LNCaP clone FGC (cell line): ENCODE measurements around the gene PACC1.

ENCODE experiments used
- DNase-seq: peaks from one replicate; pipeline ENCODE4 v3.0.0-alpha.2; 2011; ENCODE audit warnings: low read depth
- H3K4me3 ChIP-seq: 2 replicates; pipeline ENCODE4 v1.5.1; 2011; ENCODE audit warnings: mild to moderate bottlenecking, low read depth, low read length, control low read depth
- TF ChIP-seq, protein P1 (sequence below): IDR thresholded peaks from 2 replicates; pipeline ENCODE4 v1.5.1; 2012; ENCODE audit warnings: mild to moderate bottlenecking; ENCODE audit not compliant: control insufficient read depth, insufficient read depth; ENCODE audit errors: extremely low read depth

The PACC1 gene

DNA sequence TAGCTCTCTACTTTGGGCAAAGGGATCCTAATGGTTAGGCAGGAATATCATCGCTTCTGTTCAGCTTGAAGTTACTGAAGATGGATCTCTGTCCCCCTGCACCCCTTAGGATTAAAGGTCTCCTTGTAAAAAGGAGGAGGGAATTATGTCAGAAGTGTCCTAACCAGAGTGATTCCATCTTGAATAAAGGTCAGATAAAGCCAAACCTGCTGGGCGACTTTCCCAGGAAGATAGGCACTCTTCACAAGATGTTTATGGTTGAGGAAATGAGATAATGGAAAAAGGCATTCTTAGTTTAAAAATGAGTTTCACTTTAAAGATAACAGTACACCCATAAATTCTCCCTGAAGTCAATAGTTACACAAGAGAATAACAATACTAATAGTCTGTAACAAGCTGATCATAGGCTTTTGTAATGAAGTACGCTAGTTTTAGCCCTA, 16.3 kb upstream of the PACC1 start:
- TF ChIP-seq, protein P1, sequence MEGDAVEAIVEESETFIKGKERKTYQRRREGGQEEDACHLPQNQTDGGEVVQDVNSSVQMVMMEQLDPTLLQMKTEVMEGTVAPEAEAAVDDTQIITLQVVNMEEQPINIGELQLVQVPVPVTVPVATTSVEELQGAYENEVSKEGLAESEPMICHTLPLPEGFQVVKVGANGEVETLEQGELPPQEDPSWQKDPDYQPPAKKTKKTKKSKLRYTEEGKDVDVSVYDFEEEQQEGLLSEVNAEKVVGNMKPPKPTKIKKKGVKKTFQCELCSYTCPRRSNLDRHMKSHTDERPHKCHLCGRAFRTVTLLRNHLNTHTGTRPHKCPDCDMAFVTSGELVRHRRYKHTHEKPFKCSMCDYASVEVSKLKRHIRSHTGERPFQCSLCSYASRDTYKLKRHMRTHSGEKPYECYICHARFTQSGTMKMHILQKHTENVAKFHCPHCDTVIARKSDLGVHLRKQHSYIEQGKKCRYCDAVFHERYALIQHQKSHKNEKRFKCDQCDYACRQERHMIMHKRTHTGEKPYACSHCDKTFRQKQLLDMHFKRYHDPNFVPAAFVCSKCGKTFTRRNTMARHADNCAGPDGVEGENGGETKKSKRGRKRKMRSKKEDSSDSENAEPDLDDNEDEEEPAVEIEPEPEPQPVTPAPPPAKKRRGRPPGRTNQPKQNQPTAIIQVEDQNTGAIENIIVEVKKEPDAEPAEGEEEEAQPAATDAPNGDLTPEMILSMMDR = no peak
- H3K4me3 ChIP-seq = no peak overlapping the region
- DNase-seq = peak; percentile 46

DNA sequence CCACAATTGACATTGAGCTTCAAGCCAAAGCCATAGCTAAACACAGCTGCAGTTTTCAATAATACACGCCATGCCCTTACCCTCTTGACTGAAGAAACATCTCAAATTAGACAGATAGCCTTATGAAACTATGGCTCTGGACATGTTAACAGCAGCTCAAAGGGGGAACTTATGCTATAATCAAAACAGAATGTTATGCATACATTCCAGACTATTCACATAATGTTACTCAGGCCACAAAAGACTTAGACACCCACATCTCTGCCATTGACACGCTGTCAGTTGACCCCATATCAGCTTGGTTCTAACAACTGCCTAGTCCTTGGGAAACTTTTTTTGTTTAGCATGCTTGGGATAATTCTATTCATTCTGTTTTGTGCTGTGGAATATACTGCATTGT, 15.7 kb upstream of the PACC1 start:
- no peak for DNase-seq
- TF ChIP-seq, protein P1 = no peak
- no peak overlapping the region for H3K4me3 ChIP-seq

DNA sequence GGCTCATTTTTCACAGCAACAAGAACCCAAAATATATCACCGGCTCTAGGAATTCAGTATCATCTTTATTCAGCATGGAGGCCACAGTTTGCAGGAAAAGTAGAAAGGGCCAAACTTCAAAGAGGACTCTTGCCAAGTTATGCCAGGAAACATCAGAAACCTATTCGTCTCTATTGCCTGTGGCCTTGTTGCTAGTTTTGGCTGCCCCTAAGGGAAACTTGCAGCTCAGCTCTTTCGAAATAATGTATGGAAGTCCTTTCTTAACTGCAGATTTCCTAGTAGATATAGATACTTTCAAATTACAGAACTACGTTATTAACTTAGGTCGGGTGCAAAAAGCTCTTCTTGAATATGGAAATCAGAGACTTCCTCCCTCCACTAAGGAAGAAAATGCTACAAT, 13.8 kb upstream of the PACC1 start:
- DNase-seq = no peak
- TF ChIP-seq, protein P1 = no peak
- no peak overlapping the region for H3K4me3 ChIP-seq

DNA sequence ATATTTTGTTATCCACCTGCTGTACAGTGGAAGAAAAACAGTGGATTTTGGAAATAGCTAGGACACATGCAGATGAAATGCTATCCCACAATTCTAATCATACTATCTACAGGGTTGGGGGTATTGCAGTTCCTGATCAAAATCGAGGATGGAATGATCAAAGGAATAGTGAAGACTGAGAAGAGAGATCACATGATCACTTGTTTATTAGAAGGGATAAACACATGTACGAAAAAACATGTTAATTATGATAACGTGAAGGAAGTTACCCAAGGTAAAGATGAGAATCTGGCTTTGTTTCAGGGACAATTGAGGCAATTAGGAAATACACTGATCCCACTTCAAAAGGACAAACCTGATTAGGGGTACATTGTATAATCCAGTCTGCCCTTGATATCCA, 9.2 kb upstream of the PACC1 start:
- TF ChIP-seq, protein P1 = no peak

DNA sequence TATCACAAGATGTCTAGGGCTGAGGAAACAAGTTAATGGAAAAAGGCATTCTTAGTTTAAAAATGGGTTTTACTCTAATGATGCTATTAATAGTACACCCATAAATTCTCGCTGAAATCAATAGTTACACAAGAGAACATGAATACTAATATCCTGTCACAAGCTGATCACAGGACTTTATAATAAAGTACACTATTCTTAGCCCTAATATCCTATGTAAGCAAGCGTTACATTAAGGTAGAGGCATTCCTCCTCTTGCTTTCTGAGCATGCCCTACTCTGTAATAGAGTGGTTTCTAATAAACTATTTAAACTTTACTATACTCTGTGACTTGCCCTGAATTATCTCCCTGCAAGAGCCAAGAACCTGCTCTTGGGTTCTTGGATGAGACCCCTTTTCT, 6.5 kb upstream of the PACC1 start:
- H3K4me3 ChIP-seq = no peak overlapping the region
- TF ChIP-seq, protein P1 = no peak
- no peak for DNase-seq

More for the DNA sequence above, 9.2 kb upstream of the PACC1 start:
- no peak for DNase-seq
- H3K4me3 ChIP-seq = no peak overlapping the region

DNA sequence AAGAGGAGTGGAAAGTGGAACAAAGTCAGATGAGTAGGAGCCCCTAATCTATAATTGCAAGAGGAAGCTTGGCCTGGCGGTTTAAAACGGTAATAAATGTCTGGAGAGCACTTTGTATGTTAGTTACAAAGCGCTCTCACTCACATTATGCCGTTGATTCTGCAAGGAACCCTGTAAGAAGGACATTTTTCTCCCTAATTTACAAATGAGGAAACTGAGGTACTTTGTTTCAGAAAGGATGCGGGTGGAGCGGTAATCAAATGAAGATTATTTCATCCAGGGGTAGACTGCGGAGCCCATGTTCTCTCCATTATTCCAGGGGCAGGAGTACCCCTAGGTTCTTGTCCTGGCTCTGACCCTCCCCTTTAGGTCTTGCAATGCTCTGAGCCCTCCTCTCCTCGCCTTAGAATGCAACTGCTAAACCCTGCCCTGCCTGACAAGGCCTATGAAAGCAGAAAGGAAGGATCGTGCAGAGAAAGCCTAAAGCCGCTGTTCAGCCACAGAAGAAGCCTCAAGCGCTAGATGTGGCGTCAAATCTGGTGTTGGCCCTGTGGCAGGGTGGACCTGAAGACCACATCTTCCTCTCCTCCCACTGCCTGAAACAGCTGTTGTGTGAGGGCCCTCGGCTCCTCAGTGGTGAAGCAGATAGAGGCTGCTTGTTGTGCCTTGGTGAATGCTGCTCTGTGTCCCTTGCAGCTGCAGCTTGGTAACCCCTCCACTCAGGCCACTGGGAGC, 588 bp upstream of the PACC1 start:
- H3K4me3 ChIP-seq = peak overlapping the region; percentile 76
- DNase-seq = no peak
- TF ChIP-seq, protein P1 = no peak

DNA sequence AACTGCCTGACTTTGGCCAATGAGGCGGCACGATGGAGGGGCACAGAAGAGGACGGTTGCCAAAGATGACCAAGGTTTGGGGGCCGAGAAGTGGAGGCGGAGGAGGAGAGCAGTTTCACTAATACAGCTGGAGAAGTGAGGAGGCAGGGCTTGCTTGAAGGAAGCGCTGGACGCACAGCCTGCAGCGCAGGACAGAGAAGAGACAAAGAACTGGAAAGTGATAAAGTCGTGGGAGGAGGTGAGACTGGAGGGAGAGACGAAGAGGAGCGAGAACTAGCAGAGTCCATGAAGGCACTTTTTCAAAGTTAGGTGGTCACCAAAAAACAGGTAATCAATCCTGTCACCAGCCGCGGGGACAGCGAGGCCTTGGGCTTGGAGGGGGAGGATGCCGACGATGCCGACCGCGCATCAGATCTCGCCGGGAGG, 771 bp downstream of the PACC1 start:
- TF ChIP-seq, protein P1 = no peak
- DNase-seq = no peak
- H3K4me3 ChIP-seq = peak overlapping the region; percentile 76
